OCI-LY1 (cell line): ENCODE results near the gene ACSBG1.

Experiments
- EZH2 ChIP-seq: fragments of 200-600 bp; sonication (generic), shearing (Covaris generic); IDR thresholded peaks from 2 replicates; pipeline ENCODE4 v1.8.0; 2017; ENCODE audit warnings: borderline replicate concordance, mixed run types, mild to moderate bottlenecking, antibody characterized with exemption, low read length, moderate library complexity, mixed read lengths
- TF ChIP-seq, protein P1 (sequence below): fragments of 200-600 bp; sonication (generic), shearing (Covaris generic); IDR thresholded peaks from 2 replicates; pipeline ENCODE4 v1.5.1; 2017; ENCODE audit warnings: mild to moderate bottlenecking, antibody characterized with exemption, low read length, moderate library complexity, mixed read lengths

DNA sequence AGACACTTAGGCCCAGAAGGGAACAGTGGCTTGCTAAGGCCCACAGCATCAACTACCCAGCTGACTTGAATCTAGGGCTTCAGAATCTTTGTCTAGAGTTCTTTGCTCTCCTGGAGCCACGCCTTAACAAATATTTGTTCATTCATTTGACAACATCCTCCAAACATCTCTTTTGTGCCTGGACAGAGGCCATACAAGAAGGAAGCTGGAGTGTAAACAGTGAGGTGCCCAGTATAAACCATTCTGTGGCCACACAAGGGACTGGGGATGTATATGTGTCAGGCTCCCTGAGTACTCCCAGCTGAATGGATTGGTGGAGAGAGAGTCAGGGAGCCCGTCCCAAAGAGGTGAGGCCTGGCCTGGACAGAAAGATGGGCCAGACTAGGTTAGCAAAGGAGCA lies 106.5 kb downstream of the ACSBG1 start:
- TF ChIP-seq, protein P1, sequence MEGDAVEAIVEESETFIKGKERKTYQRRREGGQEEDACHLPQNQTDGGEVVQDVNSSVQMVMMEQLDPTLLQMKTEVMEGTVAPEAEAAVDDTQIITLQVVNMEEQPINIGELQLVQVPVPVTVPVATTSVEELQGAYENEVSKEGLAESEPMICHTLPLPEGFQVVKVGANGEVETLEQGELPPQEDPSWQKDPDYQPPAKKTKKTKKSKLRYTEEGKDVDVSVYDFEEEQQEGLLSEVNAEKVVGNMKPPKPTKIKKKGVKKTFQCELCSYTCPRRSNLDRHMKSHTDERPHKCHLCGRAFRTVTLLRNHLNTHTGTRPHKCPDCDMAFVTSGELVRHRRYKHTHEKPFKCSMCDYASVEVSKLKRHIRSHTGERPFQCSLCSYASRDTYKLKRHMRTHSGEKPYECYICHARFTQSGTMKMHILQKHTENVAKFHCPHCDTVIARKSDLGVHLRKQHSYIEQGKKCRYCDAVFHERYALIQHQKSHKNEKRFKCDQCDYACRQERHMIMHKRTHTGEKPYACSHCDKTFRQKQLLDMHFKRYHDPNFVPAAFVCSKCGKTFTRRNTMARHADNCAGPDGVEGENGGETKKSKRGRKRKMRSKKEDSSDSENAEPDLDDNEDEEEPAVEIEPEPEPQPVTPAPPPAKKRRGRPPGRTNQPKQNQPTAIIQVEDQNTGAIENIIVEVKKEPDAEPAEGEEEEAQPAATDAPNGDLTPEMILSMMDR = no peak
- TF ChIP-seq EZH2 = no peak
